Measurements from ENCODE around the gene POT1.

POT1 gene

DNA sequence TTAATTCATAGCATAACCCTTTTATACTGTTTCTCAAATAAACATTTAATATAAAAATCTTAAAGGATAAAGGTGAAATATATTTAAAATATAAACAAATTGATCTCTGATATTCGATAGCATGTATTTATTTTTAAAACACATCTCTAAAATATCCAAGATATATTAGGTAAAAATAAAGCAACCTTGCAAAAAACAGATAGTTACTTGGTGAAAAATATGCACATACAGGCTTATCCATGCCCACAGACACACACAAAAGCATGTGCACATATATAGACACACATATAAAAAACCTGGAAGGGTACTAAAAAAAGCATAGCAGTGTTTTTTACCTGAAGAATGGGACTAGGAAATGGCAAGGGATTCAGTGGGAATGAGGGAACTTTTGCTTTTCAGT, 19.8 kb downstream of the POT1 start:
- DNase-seq = no peak

DNA sequence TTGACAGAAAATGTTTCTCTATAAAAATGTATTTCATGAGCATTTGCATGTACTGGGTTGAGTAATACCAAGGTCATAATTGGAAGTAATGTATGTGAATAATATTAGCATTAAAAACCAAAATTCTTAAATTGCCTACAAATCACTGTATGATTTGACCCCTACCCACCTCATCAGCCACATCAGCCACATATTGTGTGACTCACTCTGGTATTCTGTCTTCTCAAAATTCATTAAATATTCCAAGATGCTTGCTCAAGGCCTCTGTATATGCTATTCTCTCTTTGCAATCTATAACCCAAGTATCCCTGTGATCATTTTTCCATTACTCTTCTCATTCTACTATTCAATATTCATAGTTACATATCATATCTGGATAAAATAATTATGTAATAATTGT, 21.4 kb downstream of the POT1 start:
- DNase-seq = peak; percentile 36

DNA sequence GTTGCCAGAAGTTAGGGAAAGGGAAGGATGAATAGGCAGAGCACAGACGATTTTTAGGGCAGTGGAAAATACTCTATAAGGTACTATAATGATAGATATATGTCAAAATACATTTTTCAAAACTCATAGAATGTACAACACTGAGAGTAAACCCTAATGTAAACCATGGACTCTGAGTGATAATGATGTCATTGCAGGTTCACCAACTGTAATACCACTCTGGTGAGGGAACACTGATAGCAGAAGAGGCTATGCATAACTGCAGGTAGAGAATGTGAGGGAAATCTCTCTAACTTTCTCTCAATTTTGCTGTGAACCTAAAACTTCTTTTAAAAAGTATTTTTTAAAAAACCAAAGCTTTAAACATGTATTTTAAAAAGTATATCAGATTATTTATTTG, 22.1 kb downstream of the POT1 start:
- no peak for DNase-seq

DNA sequence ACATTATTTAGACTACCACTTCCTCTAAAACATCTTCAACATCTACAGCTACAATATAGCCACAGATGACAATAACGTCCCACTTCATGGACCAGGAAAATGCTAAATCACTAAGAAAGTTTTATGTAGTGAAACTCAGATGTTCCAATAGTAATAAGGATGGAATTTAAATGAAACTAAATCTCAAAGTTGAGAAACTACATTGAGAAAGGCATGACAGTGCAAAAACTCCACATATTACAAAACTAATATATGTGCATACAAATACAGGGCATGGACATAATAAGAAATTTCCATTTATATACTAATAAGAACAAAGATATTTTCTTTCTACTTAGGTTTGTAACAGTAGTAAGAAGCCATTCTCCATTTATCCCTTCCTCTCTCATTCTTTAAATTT, 31.1 kb downstream of the POT1 start:
- no peak for DNase-seq

DNA sequence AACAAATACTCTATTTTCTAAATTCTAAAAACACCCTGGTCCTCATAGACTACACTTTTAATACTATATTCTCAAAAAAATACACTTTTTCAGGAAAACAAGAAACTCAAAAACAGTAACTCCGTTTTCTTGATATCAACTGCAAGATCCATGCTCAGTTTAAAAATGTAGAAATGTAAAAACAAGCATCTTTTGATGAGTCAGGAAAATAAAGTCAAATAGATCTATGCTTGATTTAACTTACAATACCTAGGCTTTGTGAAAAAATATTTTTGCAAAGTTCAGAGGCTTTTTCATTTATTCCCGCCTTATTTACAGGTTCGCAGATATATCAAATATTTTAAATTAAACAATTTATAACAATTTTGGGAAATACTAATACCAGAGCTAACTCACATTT, 33.6 kb downstream of the POT1 start:
- no peak for DNase-seq

DNA sequence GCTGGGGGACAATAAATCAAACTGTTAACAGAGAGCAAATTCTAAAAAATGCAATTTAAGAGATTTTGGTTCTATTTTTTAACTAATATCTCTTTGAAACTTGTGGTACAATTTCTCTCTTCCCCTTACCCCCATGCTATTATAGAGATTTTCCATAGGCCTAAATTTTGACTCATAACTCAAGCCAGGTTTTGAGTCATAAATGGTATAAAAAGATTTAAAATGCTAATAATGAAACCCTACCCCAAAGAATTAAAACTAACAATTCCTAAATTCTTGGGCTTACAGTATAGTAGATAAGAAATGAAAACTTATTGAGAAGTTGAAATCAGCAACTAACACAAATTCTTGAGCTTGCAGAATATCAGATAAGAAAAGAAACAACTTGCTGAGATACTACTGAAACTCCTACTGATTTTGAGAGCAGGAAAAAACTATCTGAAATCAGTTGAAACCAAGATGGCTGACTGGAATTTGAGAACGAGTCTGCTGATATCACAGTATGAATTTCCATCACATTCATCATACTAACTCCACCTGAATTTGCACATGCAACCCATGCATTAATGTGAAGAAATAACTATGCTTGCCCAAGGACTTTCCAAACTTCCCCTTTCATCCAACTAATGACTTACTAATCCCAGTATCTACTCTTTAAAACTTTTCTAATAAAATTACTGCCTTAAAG, 36.3 kb downstream of the POT1 start:
- no peak for DNase-seq

DNA sequence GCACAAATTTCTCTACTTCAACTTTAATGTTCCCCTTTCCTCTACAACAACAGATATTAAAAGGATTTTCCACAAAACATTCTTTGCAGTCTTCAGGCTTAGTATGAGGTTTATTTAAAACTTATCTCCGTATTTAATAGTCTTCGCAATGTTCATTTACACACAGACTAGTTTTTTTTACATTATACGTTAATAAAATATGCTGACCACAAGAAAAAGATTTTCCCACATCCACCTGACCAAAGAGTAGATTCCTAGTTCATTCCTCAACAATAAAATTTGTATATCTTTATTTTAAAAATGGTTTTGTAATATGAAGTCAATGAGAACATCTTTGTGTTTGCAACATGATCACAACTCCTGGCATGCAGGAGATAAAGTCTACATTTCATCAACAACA, 42.4 kb downstream of the POT1 start:
- no peak for DNase-seq

DNA sequence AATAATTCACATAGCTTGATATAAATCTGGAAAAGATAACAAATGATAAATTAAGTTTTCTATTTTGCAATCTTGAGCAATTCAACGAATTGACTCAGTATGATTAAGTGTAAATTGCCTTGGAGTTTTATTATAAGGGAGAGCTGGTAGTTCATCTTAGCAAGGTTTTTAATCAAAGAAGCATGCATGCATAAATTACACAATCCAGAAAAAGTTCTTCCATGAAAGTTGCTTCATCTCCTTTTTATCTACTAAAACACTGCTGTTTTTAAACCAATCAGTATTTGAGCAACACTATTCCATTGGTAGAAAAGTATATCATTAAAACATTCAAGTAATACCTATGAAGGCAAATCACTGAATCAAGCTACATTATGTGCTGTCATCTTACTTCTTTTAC, 47.6 kb downstream of the POT1 start:
- DNase-seq = no peak

DNA sequence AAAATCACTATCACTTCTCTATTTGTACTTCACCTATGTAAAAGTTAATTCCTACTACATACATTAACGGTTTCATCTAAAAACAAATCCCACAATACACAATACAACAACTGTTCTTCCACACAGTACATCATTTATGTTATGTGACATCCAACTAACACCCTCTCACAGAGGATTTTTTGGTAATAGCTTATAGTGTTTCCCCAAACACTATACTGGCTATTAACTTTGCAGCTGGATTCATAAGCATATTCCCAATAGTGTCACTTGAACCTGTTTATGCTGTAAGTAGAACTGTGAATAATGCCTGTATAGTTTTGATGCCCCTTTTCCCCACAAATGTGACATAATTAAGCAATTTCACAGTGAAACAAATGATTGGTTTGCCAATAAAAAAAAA, 49.9 kb downstream of the POT1 start:
- no peak for DNase-seq

DNA sequence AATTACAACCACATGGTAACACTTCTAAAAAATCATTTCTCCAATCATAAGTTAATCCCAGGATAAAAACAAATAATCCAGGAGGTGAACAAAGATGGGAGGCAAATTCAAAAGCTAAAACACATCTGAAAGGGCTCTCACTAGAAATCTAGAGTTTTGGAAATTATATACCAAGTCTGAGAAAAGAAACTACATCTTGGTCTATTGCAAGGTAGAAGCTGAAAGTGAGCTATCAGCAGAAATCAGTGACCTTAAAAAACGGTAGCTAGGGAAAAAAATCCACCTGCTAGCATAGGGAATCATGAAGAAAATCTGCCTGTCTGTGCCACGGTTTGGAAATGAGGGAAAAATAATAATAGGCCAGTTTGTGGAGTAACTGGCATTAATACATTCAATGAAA, 50.5 kb downstream of the POT1 start:
- DNase-seq = no peak

DNA sequence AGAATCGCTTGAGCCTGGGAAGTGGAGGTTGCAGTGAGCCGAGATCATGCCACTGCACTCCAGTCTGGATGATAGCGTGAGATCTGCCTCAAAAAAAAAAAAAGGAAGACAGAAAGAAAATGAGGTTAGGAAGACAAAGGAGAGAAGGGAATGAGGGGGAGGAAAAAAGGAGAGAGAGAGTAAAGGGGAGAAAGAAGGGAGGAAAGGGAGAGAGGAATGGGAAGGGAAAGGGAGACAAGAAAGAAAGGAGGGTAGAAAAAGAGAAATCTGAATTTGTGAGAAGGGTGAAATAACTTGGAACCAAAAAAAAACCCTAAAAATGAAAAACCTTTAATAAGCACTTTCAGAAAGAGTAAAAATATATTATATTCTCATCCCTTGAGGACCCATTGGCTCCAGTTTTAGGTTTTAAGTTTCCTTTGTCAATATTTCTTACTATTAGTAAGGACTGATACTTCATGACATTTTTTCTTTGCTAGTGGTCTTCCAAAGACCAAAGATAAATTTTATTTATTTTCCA, 54.9 kb downstream of the POT1 start:
- DNase-seq = no peak

DNA sequence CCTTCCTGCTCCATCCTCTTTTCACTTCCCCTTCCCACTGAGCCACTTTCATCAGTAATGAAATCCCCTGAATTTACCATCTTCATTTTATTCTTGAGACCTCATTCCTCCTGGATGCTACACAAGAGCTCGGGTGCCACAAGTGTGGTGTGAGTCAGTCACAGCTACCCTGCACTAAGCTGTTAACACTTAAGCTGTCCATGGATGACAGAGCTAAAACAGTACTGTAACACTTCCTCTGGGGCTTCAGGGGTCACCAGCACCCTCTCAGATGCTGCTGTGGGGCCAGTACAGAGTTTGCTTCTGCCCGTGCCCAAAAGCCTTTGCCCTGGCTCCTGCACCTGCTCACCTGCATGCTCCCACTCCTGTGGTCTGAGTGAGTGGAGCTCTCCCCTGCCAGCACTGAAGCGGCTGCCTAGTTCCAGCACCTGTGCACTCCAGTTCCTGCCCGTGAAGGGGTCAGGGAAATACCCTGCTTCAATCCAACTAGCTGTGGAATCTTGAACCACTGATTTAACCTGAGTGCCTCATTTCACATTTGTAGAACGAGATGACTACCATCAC, 71.9 kb downstream of the POT1 start:
- no peak for DNase-seq

DNA sequence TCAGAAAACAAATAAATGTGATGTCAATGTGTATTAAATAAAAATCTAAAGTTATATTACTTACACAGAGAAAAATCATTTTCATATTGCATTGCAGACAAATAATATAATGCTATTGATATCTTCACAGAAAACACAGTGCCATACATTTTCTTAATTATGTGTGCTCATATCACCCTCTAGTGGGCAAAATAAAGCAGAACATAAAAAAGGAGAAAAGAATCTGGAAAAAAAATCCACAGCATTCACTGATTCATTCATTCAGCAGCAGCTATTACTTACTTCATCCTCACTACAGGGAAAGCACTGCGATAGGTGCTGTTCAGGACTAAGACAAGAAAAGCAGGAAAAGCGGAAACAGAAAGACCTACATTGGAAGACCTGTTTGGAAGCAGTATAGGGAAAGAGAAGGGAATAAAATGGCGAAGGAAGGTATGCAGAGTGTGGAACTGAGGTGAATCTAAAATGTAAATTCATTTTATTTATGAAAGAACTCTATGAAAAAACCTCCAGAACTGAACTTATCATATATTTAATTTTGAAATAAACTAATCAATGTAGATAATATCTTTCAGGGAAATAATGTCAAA, 73.2 kb downstream of the POT1 start:
- DNase-seq = peak; percentile 41

DNA sequence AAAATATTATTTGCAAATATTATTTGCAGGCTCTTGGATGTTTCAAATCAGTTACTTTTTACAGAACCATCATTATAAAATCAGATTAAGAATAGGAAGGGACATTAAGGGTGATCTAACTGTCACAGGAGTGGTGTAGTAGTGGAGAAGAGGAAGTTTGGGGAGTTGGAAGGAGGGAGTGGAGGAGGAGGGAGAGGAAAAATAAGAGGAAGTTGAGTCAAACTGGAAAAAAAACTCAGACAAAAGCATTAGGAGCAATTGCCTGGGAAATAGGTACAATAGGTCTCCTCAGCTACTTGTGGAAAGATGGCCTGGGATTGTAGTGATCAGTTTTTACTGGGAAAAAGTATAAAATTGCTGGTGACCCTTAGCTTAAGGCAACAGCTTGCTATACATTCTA, 86.3 kb downstream of the POT1 start:
- DNase-seq = no peak

DNA sequence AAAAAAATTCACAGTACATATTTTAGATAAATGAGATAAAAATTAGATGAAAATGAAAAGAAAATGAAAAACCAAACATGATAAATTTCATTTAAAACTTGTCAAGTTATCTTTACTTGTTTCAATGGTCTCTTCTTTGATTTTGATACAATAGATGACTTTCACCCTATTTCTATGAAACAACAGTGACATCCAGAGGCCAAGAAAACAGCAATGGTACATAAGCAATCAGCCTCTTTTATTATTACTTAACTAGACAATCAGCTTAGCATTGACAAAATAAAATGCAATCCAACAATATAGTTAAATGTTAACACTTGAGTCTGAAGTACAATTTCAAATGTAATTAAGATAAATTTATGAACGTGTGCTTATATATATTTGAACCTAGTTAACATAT, 89.2 kb downstream of the POT1 start:
- DNase-seq = no peak

DNA sequence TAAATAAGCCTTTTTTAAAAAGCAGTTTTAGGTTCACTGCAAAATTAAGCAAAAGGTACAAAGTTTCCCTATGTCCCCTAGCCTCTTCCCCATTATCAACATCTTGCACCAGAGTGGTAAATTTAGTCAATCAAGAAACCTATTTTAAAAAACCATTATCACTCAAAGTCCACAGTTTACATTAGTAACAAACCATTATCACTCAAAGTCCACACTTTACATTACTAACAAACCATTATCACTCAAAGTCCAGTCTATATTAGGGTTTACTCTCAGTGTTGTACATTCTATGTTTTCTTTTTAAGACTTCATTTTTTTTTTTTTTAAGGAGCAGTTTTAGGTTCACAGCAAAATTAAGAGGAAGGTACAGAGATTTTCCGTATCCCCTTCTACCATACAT, 89.9 kb downstream of the POT1 start:
- DNase-seq = no peak

DNA sequence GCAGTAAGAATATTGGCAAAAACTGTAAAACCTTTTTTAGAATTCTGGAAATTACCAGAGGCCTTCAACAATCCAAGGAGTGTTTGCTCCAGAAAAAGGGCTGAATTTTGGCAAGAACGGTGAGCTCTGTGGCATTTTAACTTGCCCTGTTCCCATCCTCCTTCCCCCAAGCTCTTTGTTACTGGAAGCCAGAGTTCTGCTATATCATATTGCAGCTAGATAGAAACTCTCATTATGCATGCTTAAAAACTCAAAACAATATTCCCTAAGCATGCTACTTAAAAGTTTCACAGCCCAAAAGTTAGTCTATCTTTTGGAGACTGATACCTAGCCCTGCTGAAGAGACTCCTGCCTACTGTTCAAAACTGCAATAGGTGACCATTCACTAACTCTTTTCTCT, 93.5 kb downstream of the POT1 start:
- DNase-seq = no peak

DNA sequence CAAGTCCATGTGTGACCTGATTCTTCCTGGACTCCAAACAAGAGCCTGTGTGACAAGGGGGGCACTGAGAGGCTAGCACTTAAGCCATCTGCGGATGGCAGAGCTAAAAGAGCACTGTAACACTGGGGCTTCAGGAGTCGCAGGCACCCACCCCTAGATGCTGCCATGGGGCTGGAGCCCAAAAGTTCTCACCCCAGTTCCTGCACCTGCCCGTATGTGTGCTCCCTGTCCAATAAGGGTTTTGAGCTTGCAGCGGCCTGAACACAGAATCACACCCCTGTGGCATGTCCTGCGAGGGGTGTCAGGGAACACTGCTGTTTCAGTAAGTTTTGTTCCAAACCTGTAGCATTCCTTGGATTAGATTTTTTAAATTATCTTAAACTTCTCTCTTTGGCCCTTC, 110.8 kb downstream of the POT1 start:
- no peak for DNase-seq

DNA sequence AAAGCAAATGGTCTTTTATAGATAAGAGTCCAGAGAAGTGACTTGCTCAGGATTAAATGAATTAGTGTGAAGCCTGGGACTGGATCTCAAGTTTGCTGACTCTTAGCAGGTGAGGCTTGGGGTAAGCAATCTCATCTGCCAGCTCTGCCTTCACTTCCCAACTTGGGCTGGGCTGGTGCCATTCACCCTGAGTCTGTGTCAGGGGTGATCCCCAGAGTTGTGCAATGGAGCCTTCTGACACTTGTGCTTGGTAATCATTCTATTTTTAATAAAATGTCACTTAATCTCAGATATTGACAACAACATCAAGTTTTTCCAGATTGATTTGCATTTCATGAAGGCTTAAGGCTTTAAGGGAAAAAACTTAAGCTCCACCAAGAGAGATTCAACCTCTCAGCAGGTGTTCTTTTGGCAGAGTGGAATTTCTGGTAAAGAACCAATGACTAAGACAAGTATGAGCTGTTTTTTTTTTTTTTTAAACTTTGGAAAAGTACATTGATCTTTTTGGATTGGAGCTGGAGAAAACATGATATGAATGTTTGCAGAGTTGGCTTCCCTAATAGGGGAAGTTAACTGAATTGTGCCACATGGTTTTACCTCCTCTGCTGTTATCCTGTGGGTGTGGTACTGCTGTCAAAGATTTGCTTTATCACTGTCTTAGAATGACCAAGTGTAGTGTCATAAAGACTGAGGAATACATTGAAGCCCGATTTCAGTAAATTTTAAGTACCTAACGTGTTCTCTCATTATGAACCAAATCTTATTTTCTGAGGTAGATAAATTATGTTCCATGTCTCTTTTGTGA, 115.4 kb downstream of the POT1 start:
- DNase-seq = no peak

DNA sequence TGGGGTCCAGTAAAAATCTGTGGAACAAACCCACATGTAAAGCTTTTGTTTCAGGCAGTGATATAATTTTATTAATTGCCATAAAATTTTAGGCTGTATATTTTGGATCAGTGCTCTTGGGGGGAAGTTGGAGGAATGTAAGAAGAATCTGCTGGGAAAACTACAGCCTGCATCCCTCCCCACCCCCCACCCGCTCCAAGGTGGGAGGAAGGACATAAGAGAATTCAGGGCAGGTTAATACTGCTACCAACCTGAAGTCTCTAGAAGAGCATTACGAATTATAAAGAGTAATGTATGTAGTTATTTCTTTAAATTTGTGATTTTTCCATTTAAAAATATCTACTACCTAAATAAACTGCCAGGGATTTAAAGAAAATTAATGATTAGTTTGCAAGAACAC, 116.9 kb downstream of the POT1 start:
- no peak for DNase-seq

DNA sequence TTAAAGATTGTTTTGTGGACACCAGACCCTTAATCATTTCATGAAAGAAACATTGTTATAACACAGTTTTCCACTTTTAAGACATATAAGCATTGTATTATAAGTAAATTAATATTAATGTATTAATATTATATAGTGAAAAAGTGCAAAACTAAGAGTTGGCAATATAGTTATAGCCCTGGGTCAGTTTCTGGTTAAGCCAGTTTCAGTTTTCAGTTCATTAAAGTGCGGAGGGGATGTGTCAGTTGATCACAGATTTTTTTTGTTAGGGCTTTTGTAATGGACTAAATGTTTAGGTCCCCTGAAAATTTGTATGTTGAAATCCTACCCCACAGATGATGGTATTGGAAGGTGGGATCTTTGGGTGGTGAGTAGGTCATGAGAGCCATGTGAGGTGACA, 118.3 kb downstream of the POT1 start:
- DNase-seq = no peak

DNA sequence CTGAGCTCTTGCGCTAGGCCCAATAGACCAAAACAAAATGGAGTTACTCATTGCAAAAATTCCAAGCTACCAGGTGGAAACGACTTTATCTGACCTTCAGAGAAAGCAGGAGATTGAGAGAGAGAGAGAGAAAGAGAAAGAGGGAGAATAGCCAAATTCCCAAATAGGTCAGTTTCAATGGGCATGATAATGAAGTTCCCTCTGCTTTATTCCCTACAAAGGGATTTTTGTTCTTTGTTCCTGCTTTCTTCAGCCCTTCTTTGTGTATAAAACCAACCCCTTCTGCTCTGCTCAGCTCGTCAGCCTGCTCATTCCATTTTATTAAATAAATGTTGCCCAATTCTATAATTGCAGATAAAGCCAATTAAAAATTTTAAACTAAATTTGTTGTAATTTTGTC, 119.0 kb downstream of the POT1 start:
- no peak for DNase-seq

DNA sequence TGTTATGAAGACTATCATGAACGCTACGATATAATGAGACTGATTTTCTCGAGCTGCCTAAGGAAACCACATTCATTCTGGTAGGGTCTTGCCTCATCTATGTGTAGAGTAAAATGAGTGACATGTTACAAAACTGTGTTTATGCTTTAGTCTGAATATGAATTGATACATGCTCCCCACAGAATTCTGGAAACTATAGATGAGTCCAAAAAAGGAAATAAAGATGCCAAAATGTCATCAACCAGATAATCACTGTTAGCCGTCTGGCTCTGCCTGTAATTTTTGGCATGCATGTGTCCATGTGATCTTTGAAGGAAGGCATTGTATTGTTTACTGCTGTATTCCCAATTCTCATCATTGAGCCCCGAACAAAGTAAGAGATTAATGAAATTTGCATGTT, 121.4 kb downstream of the POT1 start:
- DNase-seq = no peak

DNA sequence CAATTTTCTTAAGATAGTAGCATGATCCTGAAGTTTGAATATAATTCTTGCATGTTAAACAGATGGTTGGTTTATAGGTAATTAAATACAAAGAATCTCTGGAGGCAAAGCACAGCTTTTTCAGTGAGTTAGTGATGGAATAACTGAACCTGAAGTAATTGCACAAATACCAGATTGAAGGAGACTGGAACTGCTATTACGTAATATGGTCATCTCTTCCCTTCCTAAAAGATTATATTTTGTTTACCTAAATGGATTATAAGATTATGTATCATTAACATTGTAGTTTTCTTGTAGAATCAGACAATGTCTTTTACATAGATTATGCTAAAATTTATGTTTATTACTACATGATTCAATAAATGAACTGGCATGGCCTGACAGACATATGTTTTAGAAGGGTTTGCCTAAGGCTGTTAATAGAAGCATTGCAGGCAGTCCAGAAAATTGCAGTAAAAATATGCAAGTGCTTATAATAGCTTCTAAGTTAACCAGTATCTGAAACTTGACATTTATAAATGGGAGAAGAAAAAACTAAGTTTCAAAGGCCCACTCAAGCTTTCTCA, 128.2 kb downstream of the POT1 start:
- no peak for DNase-seq
